Heart left ventricle (tissue), 16 donors: Measurements from ENCODE around the gene ITSN1. TPM values are rescaled to one million over a fixed set of nuclear protein-coding genes. Genes with fewer than 3 reads are reported as not detected.

Source experiments
- ATAC-seq, 4 donors: fragments of 200-7000 bp; cut with Tn5 transposase; one replicate each; pipeline ENCODE4 v1.9.1; 2020 to 2022; ENCODE audit warnings: moderate library complexity in 4 of 4, mild to moderate bottlenecking in 3 of 4, moderate number of reproducible peaks in 1 of 4
- DNase-seq, 5 donors: peaks; one replicate each; pipeline ENCODE4 v3.0.0-alpha.2; 2020
- H3K27ac ChIP-seq, 12 donors: fragments of 200-600 bp; sonication (generic) in 4 of 12; one replicate each; pipeline versions ENCODE4 v1.5.0 to v1.8.0; 2016 to 2022; ENCODE audit warnings: mild to moderate bottlenecking in 2 of 12
- H3K27me3 ChIP-seq, 9 donors: fragments of 200-600 bp; sonication (generic) in 2 of 9; one replicate each; pipeline versions ENCODE4 v1.5.1 to v1.8.0; 2016 to 2022; ENCODE audit warnings: mild to moderate bottlenecking in 3 of 9
- H3K36me3 ChIP-seq, 9 donors: fragments of 200-600 bp; sonication (generic) in 2 of 9; one replicate each; pipeline versions ENCODE4 v1.5.0 to v1.8.0; 2018 to 2022; ENCODE audit warnings: mild to moderate bottlenecking in 2 of 9
- H3K4me1 ChIP-seq, 12 donors: fragments of 200-600 bp; sonication (generic) in 4 of 12; one replicate each; pipeline versions ENCODE4 v1.5.0 to v1.8.0; 2016 to 2022; ENCODE audit warnings: mild to moderate bottlenecking in 3 of 12
- H3K4me3 ChIP-seq, 12 donors: fragments of 200-600 bp; sonication (generic) in 4 of 12; one replicate each; pipeline versions ENCODE4 v1.5.0 to v1.8.0; 2017 to 2022; ENCODE audit warnings: mild to moderate bottlenecking in 9 of 12, moderate library complexity in 4 of 12
- H3K9me3 ChIP-seq, 12 donors: fragments of 200-600 bp; sonication (generic) in 4 of 12; one replicate each; pipeline versions ENCODE4 v1.5.0 to v1.8.0; 2016 to 2022; ENCODE audit warnings: mild to moderate bottlenecking in 1 of 12
- CTCF ChIP-seq, 12 donors: fragments of 200-600 bp; sonication (generic) in 4 of 12; IDR thresholded peaks; one replicate each; pipeline versions ENCODE4 v1.5.0 to v1.8.0; 2018 to 2022; ENCODE audit warnings: antibody characterized with exemption in 12 of 12, mild to moderate bottlenecking in 5 of 12
- POLR2A ChIP-seq, 2 donors: fragments of 450-650 bp; IDR thresholded peaks; one replicate each; pipeline ENCODE4 v1.6.1; 2017; ENCODE audit warnings: antibody characterized with exemption in 2 of 2, mild to moderate bottlenecking in 2 of 2, moderate library complexity in 2 of 2
- WGBS, 4 donors: extraction: QIAGEN DNeasy Blood & Tissue Kit in 2 of 4; methylation state at CpG; one replicate each; pipeline versions ENCODE4 v1.1.5 to v1.1.7; 2013 to 2018; 5-methylcytosine and 5-hydroxymethylcytosine counted together
- intact Hi-C, 10 donors: fragments of 100-400 bp; cut with DNase I; formaldehyde crosslinking; loops; one replicate each; pipeline versions ENCODE4 v1.11.1 to v1.14.2; 2022
- polyA plus RNA-seq, 2 donors: library from polyadenylated mRNA; stranded (reverse); fragments of 200-250 nt; gene quantifications; one replicate each; pipeline ENCODE4 v1.2.3, GENCODE V29; 2013
- total RNA-seq, 9 donors: library from RNA; depleted of rRNA in 2 of 9; stranded (reverse); fragments of >200 nt in 2 of 9; fragmentation: NEBNext Ultra II Directional in 3 of 9; extraction: Animal tissue kit (Norgen Biotek cat#: 25700) in 3 of 9; gene quantifications; one replicate each; pipeline versions ENCODE4 v1.1.0 to v1.2.4, GENCODE V29; 2016 to 2023
- donor health status: ischemic (EF 13 %, LVEDD 7.1; RV severe dilation, severe dysfunction).
- donor health status: healthy with polysubstance abuse.
- donor health status: DM: no; HTN: yes; CAD: no.
- donor health status: DM: no; HTN: no; CAD: no.
- donor health status: ischemic (EF 25% LVEDD 6.9; RV normal size, moderate dysfunction).
- donor health status: ischemic (EF 25% LVEDD 5.7; RV mildly dilated, moderate dysfunction).
- donor health status: healthy.
- donor health status: DM: yes; HTN: yes; CAD: no.
- donor health status: ischemic (EF 35%, LVEDD 5.7; RV mildly dilated, moderate dysfunction).
- donor health status: nonischemic (EF 11% LVEDD 7.7; RV severe dilation, severe dysfunction).
- donor health status: DM: yes; HTN: yes; CAD: no.
- donor health status: PGD.
- donor health status: ischemic (EF 29% LVEDD 5.4; RV normal size, mild dysfunction).
- donor health status: nonischemic (EF 23%, LVEDD 6.1; RV moderate dilation, normal function).

Gene ITSN1
- total and polyA plus RNA-seq, 11 donors, result 17.2 to 51.5 (median 34.0) TPM

- Histone ChIP-seq H3K4me1 (peaks cover 0 to 27% (median 14%) of the 10 kb centered on the region in 12 donors), H3K36me3 (peaks cover 0 to 22% (median 2%) of the 10 kb centered on the region in 9 donors), H3K27ac (peak overlapping the region; percentile 26 to 82 (median 53)), H3K9me3 (no peaks in the 10 kb centered on the region), H3K27me3 (no peaks in the 10 kb centered on the region), H3K4me3 (peak overlapping the region in 8 of 12 donors; percentile 3 to 35 (median 20))
- 50 to 70% (median 62%) methylated on average over 9 of the region's 9 CpGs for whole genome bisulfite sequencing, 4 donors
- intact Hi-C loops, result loop anchor here in 2 of 10 donors (5.0 to 10.0 kb wide), 2 partner anchors 114 to 116 kb away; partner anchors contain the start of genes CRYZL1 (in 1 of the 2) and ITSN1 (in 1 of the 2)
- peak in 1 of 5 donors; percentile 18 for DNase-seq
- ATAC-seq, result peak in 2 of 4 donors; percentile 41 to 50
- TF ChIP-seq POLR2A (IDR thresholded peaks at IDR 0.05) (no peak), CTCF (IDR thresholded peaks at IDR 0.05) (no peak)
Observed at GRCh38 chr21:33760641-33761440, 118.5 kb downstream of the ITSN1 start.

GRCh38 chr21:33761441-33762036 is 119.2 kb downstream of the ITSN1 start:
- DNase-seq (peak in 2 of 5 donors; percentile 32 to 40), ATAC-seq (peak; percentile 85 to 96 (median 94))
- Histone ChIP-seq H3K9me3 (no peaks in the 10 kb centered on the region), H3K27ac (peak overlapping the region; percentile 26 to 82 (median 53)), H3K4me1 (peaks cover 0 to 27% (median 14%) of the 10 kb centered on the region in 12 donors), H3K36me3 (peaks cover 0 to 22% (median 9%) of the 10 kb centered on the region in 9 donors), H3K4me3 (peak overlapping the region in 8 of 12 donors; percentile 3 to 35 (median 20)), H3K27me3 (no peaks in the 10 kb centered on the region)
- 29 to 39% (median 33%) methylated on average over 6 of the region's 6 CpGs for WGBS, 4 donors
- no peak for TF ChIP-seq POLR2A (IDR thresholded peaks at IDR 0.05)
- TF ChIP-seq CTCF (IDR thresholded peaks at IDR 0.05), result no peak
- intact Hi-C loops, result loop anchor here in 2 of 10 donors (5.0 to 10.0 kb wide), 2 partner anchors 114 to 117 kb away; partner anchors contain the start of genes CRYZL1 (in 1 of the 2) and ITSN1 (in 1 of the 2)

- ATAC-seq (no peak), DNase-seq (no peak)
- Histone ChIP-seq H3K27ac (peak overlapping the region in 1 of 12 donors; percentile 82), H3K4me3 (no peak overlapping the region), H3K36me3 (peaks cover 0 to 31% (median 20%) of the 10 kb centered on the region in 9 donors), H3K4me1 (peaks cover 0 to 27% (median 14%) of the 10 kb centered on the region in 12 donors), H3K27me3 (no peaks in the 10 kb centered on the region), H3K9me3 (no peaks in the 10 kb centered on the region)
- intact Hi-C loops, result loop anchor here in 2 of 10 donors (5.0 to 10.0 kb wide), 2 partner anchors 116 to 118 kb away; partner anchors contain the start of genes CRYZL1 (in 1 of the 2) and ITSN1 (in 1 of the 2)
- WGBS, 4 donors, result 94 to 98% (median 96%) methylated on average over 9 of the region's 9 CpGs
- no peak for TF ChIP-seq POLR2A (IDR thresholded peaks at IDR 0.05)
- TF ChIP-seq CTCF (IDR thresholded peaks at IDR 0.05), result no peak
Observed at GRCh38 chr21:33762803-33763581, 120.7 kb downstream of the ITSN1 start.
